Fibroblast of lung (primary cell): Measurements from ENCODE around the gene H1-8.

Source experiments
- CTCF ChIP-seq, 2 donors: IDR thresholded peaks in 1 of 2; conservative IDR thresholded peaks in 1 of 2; 1 replicate in 1 of 2; 2 replicates in 1 of 2; pipeline ENCODE4 v1.5.1; 2011 to 2012; ENCODE audit warnings: low read length in 2 of 2, control low read depth in 1 of 2, inconsistent platforms in 1 of 2, low read depth in 1 of 2, mild to moderate bottlenecking in 1 of 2
- EZH2 ChIP-seq: IDR thresholded peaks from 2 replicates; pipeline ENCODE4 v1.5.1; 2012; ENCODE audit warnings: low read length, control low read depth, mild to moderate bottlenecking; ENCODE audit errors: missing control alignments

- no peak for TF ChIP-seq CTCF (conservative IDR thresholded peaks at IDR 0.05 in 1 of 2, IDR thresholded peaks at IDR 0.05 in 1 of 2; ENCODE audit: low read depth in 1 of 2, low read length in 2 of 2)
- no peak for TF ChIP-seq EZH2
These were observed 56.6 kb downstream of the H1-8 start for GRCh38 chr3:129599607-129600006.
